Fibroblast of lung (primary cell): ENCODE measurements around the gene GAPVD1.

Source experiments
- CTCF ChIP-seq, 2 donors: IDR thresholded peaks in 1 of 2; conservative IDR thresholded peaks in 1 of 2; 1 replicate in 1 of 2; 2 replicates in 1 of 2; pipeline ENCODE4 v1.5.1; 2011 to 2012; ENCODE audit warnings: low read length in 2 of 2, control low read depth in 1 of 2, inconsistent platforms in 1 of 2, low read depth in 1 of 2, mild to moderate bottlenecking in 1 of 2
- EZH2 ChIP-seq: IDR thresholded peaks from 2 replicates; pipeline ENCODE4 v1.5.1; 2012; ENCODE audit warnings: low read length, control low read depth, mild to moderate bottlenecking; ENCODE audit errors: missing control alignments

GRCh38 chr9:125295657-125296056 lies 34.0 kb downstream of the GAPVD1 start:
- TF ChIP-seq CTCF (conservative IDR thresholded peaks at IDR 0.05 in 1 of 2, IDR thresholded peaks at IDR 0.05 in 1 of 2; ENCODE audit: low read depth in 1 of 2, low read length in 2 of 2) (no peak), EZH2 (no peak)
